ENCODE measurements around the gene CACNB1. TPM values are rescaled to one million over a fixed set of nuclear protein-coding genes. Genes with fewer than 3 reads are reported as not detected.
"Not testable (repeated sequence)": the region's sequence is repeated elsewhere in the genome, so short reads cannot be mapped to it uniquely, and the experiment has no call there.

The CACNB1 gene
- total RNA-seq, 8 experiments from 2014 or later = 1.9 to 19.3 (median 16.0) TPM

- 66 to 100% (median 95%) methylated on average over 2 to 6 of the region's 10 CpGs; no CpG with 5 or more reads in 3 of the 10 experiments for WGBS, 10 experiments
- H3K4me3 ChIP-seq = no peak overlapping the region
- no peak overlapping the region for H3K27ac ChIP-seq
- no peaks in the 10 kb centered on the region for H3K4me1 ChIP-seq (replicated peaks in 1 of 2)
- in situ Hi-C loops (cut with MboI; ENCODE audit: low pct_unique_long_range_greater_than_20kb in 2 of 9, low sequenced_read_pairs in 9 of 9, unreplicated experiment in 9 of 9) = no loop called here
- ATAC-seq (replicated peaks in 6 of 8) = peak in 3 of 8 experiments; percentile 2 to 14 (median 7)
Measured at GRCh38 chr17:39175695-39176093, 21.8 kb downstream of the CACNB1 start.

GRCh38 chr17:39174920-39175694 lies 22.4 kb downstream of the CACNB1 start:
- peak; percentile 32 to 68 (median 52) for ATAC-seq (replicated peaks in 6 of 8)
- no peak overlapping the region for H3K27ac ChIP-seq
- in situ Hi-C loops (cut with MboI; ENCODE audit: low pct_unique_long_range_greater_than_20kb in 2 of 9, low sequenced_read_pairs in 9 of 9, unreplicated experiment in 9 of 9) = loop anchor here in 2 of 9 experiments (25.0 kb wide), 1 partner anchor 188 kb away; no protein-coding TSS in a partner anchor

GRCh38 chr17:39173526-39174274 lies 23.8 kb downstream of the CACNB1 start:
- WGBS, 10 experiments = 17 to 83% (median 41%) methylated on average over 1 to 5 of the region's 10 CpGs; no CpG with 5 or more reads in 7 of the 10 experiments
- in situ Hi-C loops (cut with MboI; ENCODE audit: low pct_unique_long_range_greater_than_20kb in 2 of 9, low sequenced_read_pairs in 9 of 9, unreplicated experiment in 9 of 9) = loop anchor here in 2 of 9 experiments (25.0 kb wide), 1 partner anchor 186 kb away; no protein-coding TSS in a partner anchor
- Histone ChIP-seq H3K4me1 (replicated peaks in 1 of 2) (no peaks in the 10 kb centered on the region), H3K27ac (no peak overlapping the region), H3K4me3 (no peak overlapping the region)
- peak in 3 of 8 experiments; percentile 3 to 23 (median 17) for ATAC-seq (replicated peaks in 6 of 8)

More at GRCh38 chr17:39174920-39175694, 22.4 kb downstream of the CACNB1 start:
- Histone ChIP-seq H3K4me1 (replicated peaks in 1 of 2) (no peaks in the 10 kb centered on the region), H3K4me3 (no peak overlapping the region)
- WGBS, 10 experiments = 85 to 100% (median 100%) methylated on average over 1 to 10 of the region's 35 CpGs; no CpG with 5 or more reads in 7 of the 10 experiments

DNA sequence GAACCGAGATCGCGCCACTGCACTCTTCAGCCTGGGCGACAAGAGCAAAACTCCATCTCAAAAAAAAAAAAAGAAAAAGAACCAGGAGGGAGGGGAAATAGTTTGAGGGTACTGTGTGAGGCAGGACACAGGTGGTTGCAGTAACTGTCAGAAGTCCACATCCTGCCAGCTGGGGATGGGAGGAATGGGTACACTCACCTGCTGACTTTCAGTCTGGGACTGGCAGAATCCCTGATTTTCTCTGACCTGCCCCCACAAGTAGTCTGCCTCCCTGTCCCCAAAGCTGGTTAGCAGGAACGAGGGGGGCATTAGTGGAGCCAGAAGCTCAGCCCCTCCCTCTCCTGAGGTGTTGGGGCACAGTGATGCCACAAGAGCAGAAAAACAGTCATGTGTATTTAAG lies 24.4 kb downstream of the CACNB1 start:
- in situ Hi-C loops (cut with MboI; ENCODE audit: low pct_unique_long_range_greater_than_20kb in 2 of 9, low sequenced_read_pairs in 9 of 9, unreplicated experiment in 9 of 9) = loop anchor here in 2 of 9 experiments (25.0 kb wide), 1 partner anchor 186 kb away; no protein-coding TSS in a partner anchor
- no peak overlapping the region for H3K4me3 ChIP-seq
- H3K4me1 ChIP-seq (replicated peaks in 1 of 2) = no peaks in the 10 kb centered on the region
- no peak for ATAC-seq (replicated peaks in 6 of 8)
- H3K27ac ChIP-seq = no peak overlapping the region
- WGBS, 10 experiments = 33 to 100% (median 78%) methylated on average over 1 to 2 of the region's 5 CpGs; no CpG with 5 or more reads in 2 of the 10 experiments

GRCh38 chr17:39171933-39172332 lies 25.5 kb downstream of the CACNB1 start:
- in situ Hi-C loops (cut with MboI; ENCODE audit: low pct_unique_long_range_greater_than_20kb in 2 of 9, low sequenced_read_pairs in 9 of 9, unreplicated experiment in 9 of 9) = loop anchor here in 2 of 9 experiments (25.0 kb wide), 1 partner anchor 185 kb away; no protein-coding TSS in a partner anchor
- Histone ChIP-seq H3K4me3 (no peak overlapping the region), H3K4me1 (replicated peaks in 1 of 2) (no peaks in the 10 kb centered on the region), H3K27ac (no peak overlapping the region)
- WGBS, 10 experiments = 67 to 100% (median 75%) methylated on average over 1 to 4 of the region's 5 CpGs; no CpG with 5 or more reads in 3 of the 10 experiments
- ATAC-seq (replicated peaks in 6 of 8) = no peak

GRCh38 chr17:39170558-39170957 lies 26.9 kb downstream of the CACNB1 start:
- WGBS, 10 experiments = 20 to 100% (median 85%) methylated on average over 1 to 6 of the region's 6 CpGs; no CpG with 5 or more reads in 1 of the 10 experiments
- no peak for ATAC-seq (replicated peaks in 6 of 8)
- no peak overlapping the region for H3K4me3 ChIP-seq
- H3K27ac ChIP-seq = no peak overlapping the region
- H3K4me1 ChIP-seq (replicated peaks in 1 of 2) = no peaks in the 10 kb centered on the region
- in situ Hi-C loops (cut with MboI; ENCODE audit: low pct_unique_long_range_greater_than_20kb in 2 of 9, low sequenced_read_pairs in 9 of 9, unreplicated experiment in 9 of 9) = loop anchor here in 2 of 9 experiments (25.0 kb wide), 1 partner anchor 183 kb away; no protein-coding TSS in a partner anchor

DNA sequence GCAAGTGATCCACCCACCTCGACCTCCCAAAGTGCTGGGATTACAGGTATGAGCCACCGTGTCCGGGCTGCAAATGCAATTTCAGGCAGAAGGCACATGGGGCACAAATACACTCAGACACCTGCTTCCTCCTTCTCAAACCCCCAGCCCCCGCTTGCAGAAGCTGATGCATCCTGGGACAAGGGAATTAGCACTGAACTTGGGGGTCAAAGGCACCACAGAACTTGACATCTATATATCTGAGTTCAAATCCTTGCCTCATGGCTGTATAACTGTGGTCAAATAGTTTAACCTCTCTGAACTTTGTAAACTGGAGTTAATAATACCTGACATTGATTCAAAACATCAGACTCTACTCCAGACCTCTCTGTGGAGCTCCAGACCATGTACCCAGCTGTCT lies 27.4 kb downstream of the CACNB1 start:
- ATAC-seq (replicated peaks in 6 of 8) = no peak
- no peak overlapping the region for H3K4me3 ChIP-seq
- in situ Hi-C loops (cut with MboI; ENCODE audit: low pct_unique_long_range_greater_than_20kb in 2 of 9, low sequenced_read_pairs in 9 of 9, unreplicated experiment in 9 of 9) = loop anchor here in 2 of 9 experiments (25.0 kb wide), 1 partner anchor 183 kb away; no protein-coding TSS in a partner anchor
- no peak overlapping the region for H3K27ac ChIP-seq
- no peaks in the 10 kb centered on the region for H3K4me1 ChIP-seq (replicated peaks in 1 of 2)
- 77 to 100% (median 82%) methylated on average over 1 to 4 of the region's 4 CpGs; no CpG with 5 or more reads in 6 of the 10 experiments for WGBS, 10 experiments

- in situ Hi-C loops (cut with MboI; ENCODE audit: low pct_unique_long_range_greater_than_20kb in 2 of 9, low sequenced_read_pairs in 9 of 9, unreplicated experiment in 9 of 9) = loop anchor here in 2 of 9 experiments (25.0 kb wide), 1 partner anchor 182 kb away; no protein-coding TSS in a partner anchor
- Histone ChIP-seq H3K4me1 (replicated peaks in 1 of 2) (no peaks in the 10 kb centered on the region), H3K4me3 (no peak overlapping the region), H3K27ac (no peak overlapping the region)
- WGBS, 10 experiments = 0 to 100% (median 60%) methylated on average over 1 to 2 of the region's 3 CpGs; no CpG with 5 or more reads in 2 of the 10 experiments
- no peak for ATAC-seq (replicated peaks in 6 of 8)
Measured at GRCh38 chr17:39169518-39169917, 28.0 kb downstream of the CACNB1 start.

DNA sequence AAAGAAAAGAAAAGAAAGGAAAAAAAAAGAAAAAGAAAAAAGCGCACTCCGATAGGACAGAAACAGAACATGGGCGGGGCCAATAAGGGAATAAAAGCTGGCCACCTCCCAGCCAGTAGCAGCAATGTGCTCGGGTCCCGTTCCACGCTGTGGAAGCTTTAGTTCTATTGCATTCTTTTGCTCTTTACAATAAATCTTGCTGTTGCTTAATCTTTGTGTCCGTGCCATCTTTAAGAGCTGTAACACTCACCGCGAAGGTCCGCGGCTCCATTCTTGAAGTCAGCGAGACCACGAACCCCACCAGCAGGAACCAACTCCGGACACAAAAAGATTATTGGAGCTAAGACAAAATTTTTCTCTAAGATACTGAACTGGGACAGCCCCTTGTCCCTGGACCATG lies 28.4 kb downstream of the CACNB1 start:
- Histone ChIP-seq H3K4me1 (replicated peaks in 1 of 2) (no peaks in the 10 kb centered on the region), H3K4me3 (no peak overlapping the region), H3K27ac (no peak overlapping the region)
- in situ Hi-C loops (cut with MboI; ENCODE audit: low pct_unique_long_range_greater_than_20kb in 2 of 9, low sequenced_read_pairs in 9 of 9, unreplicated experiment in 9 of 9) = loop anchor here in 2 of 9 experiments (25.0 kb wide), 1 partner anchor 182 kb away; no protein-coding TSS in a partner anchor
- WGBS, 10 experiments = 62 to 100% (median 91%) methylated on average over 1 to 14 of the region's 14 CpGs
- no peak for ATAC-seq (replicated peaks in 6 of 8)

DNA sequence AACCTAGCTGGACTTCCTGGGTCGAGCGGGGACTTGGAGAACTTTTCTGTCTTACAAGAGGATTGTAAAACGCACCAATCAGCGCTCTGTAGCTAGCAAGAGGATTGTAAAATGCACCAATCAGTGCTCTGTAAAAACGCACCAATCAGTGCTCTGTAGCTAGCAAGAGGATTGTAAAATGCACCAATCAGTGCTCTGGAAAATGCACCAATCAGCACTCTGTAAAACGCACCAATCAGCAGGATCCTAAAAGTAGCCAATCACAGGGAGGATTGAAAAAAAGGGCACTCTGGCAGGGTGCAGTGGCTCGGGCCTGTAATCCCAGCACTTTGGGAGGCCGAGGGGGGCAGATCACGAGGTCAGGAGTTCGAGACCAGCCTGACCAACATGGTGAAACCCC lies 29.0 kb downstream of the CACNB1 start:
- WGBS, 10 experiments = 31 to 100% (median 94%) methylated on average over 1 to 6 of the region's 10 CpGs; no CpG with 5 or more reads in 2 of the 10 experiments
- not testable (repeated sequence) for H3K27ac ChIP-seq; H3K4me1 ChIP-seq (replicated peaks in 1 of 2); ATAC-seq (replicated peaks in 6 of 8); H3K4me3 ChIP-seq
- in situ Hi-C loops (cut with MboI; ENCODE audit: low pct_unique_long_range_greater_than_20kb in 2 of 9, low sequenced_read_pairs in 9 of 9, unreplicated experiment in 9 of 9) = loop anchor here in 2 of 9 experiments (25.0 kb wide), 1 partner anchor 181 kb away; no protein-coding TSS in a partner anchor

DNA sequence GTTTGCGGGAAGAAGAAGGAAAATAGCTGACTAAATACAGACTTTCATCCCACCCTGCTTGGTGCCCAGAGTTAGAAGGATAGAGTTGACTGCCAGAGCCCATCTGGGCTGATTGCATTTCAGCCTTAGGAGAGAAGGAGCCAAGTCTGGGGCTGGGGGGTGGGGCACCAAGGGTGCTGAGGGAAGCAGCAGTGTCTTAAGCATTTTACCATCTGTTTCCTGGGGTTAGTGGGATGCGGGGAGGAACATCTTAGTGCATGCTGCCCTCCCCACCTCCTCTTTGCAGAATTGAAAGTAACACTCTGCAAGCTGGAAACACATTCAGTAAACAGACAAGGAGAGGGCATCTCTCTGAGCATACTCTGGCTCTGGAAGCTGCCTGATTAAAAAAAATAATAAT lies 30.0 kb downstream of the CACNB1 start:
- in situ Hi-C loops (cut with MboI; ENCODE audit: low pct_unique_long_range_greater_than_20kb in 2 of 9, low sequenced_read_pairs in 9 of 9, unreplicated experiment in 9 of 9) = loop anchor here in 2 of 9 experiments (25.0 kb wide), 1 partner anchor 180 kb away; no protein-coding TSS in a partner anchor
- WGBS, 10 experiments = 0 to 80% (median 31%) methylated on average over 1 to 2 of the region's 2 CpGs; no CpG with 5 or more reads in 1 of the 10 experiments
- H3K27ac ChIP-seq = no peak overlapping the region

More for the DNA sequence above, 30.0 kb downstream of the CACNB1 start:
- Histone ChIP-seq H3K4me1 (replicated peaks in 1 of 2) (no peaks in the 10 kb centered on the region), H3K4me3 (no peak overlapping the region)
- ATAC-seq (replicated peaks in 6 of 8) = no peak
